HS-5 (cell line): ENCODE data around the gene ANKH.
"Not testable (repeated sequence)": the region's sequence is repeated elsewhere in the genome, so short reads cannot be mapped to it uniquely, and the experiment has no call there.

Source experiments
- DNase-seq: peaks from one replicate; pipeline ENCODE4 v3.0.0-alpha.2; 2012; ENCODE audit warnings: low read depth

Gene ANKH

GRCh38 chr5:14826714-14827113 is 44.9 kb downstream of the ANKH start:
- DNase-seq: no peak

- no peak for DNase-seq
Measured at GRCh38 chr5:14825977-14826376, 45.6 kb downstream of the ANKH start.

GRCh38 chr5:14824499-14824898 is 47.1 kb downstream of the ANKH start:
- DNase-seq: no peak

- DNase-seq: no peak
Measured at GRCh38 chr5:14821100-14821845, 50.3 kb downstream of the ANKH start.

- no peak for DNase-seq
Measured at GRCh38 chr5:14818931-14819790, 52.4 kb downstream of the ANKH start.

- DNase-seq: not testable (repeated sequence)
Measured at GRCh38 chr5:14817762-14818136, 53.8 kb downstream of the ANKH start.

- DNase-seq: peak; percentile 93
Measured at GRCh38 chr5:14816999-14817761, 54.4 kb downstream of the ANKH start.

GRCh38 chr5:14816374-14816998 is 55.1 kb downstream of the ANKH start:
- no peak for DNase-seq

GRCh38 chr5:14813747-14814146 is 57.8 kb downstream of the ANKH start:
- DNase-seq: no peak

GRCh38 chr5:14812166-14812565 is 59.4 kb downstream of the ANKH start:
- no peak for DNase-seq

GRCh38 chr5:14810928-14811572 is 60.5 kb downstream of the ANKH start:
- no peak for DNase-seq

- no peak for DNase-seq
Measured at GRCh38 chr5:14810282-14810681, 61.3 kb downstream of the ANKH start.

GRCh38 chr5:14809369-14810155 is 62.0 kb downstream of the ANKH start:
- DNase-seq: peak; percentile 92

- no peak for DNase-seq
Measured at GRCh38 chr5:14807471-14807870, 64.1 kb downstream of the ANKH start.

- DNase-seq: no peak
Measured at GRCh38 chr5:14806456-14806855, 65.1 kb downstream of the ANKH start.

- DNase-seq: no peak
Measured at GRCh38 chr5:14802541-14802940, 69.0 kb downstream of the ANKH start.

GRCh38 chr5:14801792-14802191 is 69.8 kb downstream of the ANKH start:
- DNase-seq: no peak

GRCh38 chr5:14797385-14797784 is 74.2 kb downstream of the ANKH start:
- not testable (repeated sequence) for DNase-seq

- no peak for DNase-seq
Measured at GRCh38 chr5:14794583-14795230, 76.9 kb downstream of the ANKH start.

GRCh38 chr5:14793851-14794250 is 77.7 kb downstream of the ANKH start:
- DNase-seq: no peak
